CD14-positive monocyte (primary cell): Measurements from ENCODE around the gene BRF1. TPM values are rescaled to one million over a fixed set of nuclear protein-coding genes. Genes with fewer than 3 reads are reported as not detected.

ENCODE experiments used
- DNase-seq, 3 donors: peaks; one replicate each; pipeline ENCODE4 v3.0.0-alpha.2; 2011 to 2022
- H2AFZ ChIP-seq: 2 replicates; pipeline ENCODE4 v1.6.0; 2012; ENCODE audit warnings: mild to moderate bottlenecking, low read depth, low read length, inconsistent platforms; ENCODE audit not compliant: insufficient read depth, poor library complexity, severe bottlenecking
- H3K27ac ChIP-seq, 2 donors: 1 replicate in 1 of 2; 2 replicates in 1 of 2; pipeline ENCODE4 v1.5.1; 2012 to 2013; ENCODE audit warnings: low read length in 2 of 2, control low read depth in 1 of 2, inconsistent platforms in 1 of 2, low read depth in 1 of 2, mild to moderate bottlenecking in 1 of 2
- H3K27me3 ChIP-seq, 2 donors: one replicate each; pipeline versions ENCODE4 v1.6.0 to v1.6.1; 2011 to 2013; ENCODE audit warnings: low read length in 2 of 2; ENCODE audit not compliant: control insufficient read depth in 2 of 2, insufficient read depth in 2 of 2
- H3K36me3 ChIP-seq, 2 donors: replicated peaks in 1 of 2; 1 replicate in 1 of 2; 2 replicates in 1 of 2; pipeline versions ENCODE4 v1.5.1 to v1.6.1; 2012 to 2013; ENCODE audit warnings: low read length in 2 of 2, control low read depth in 1 of 2, inconsistent platforms in 1 of 2, mild to moderate bottlenecking in 1 of 2; ENCODE audit not compliant: insufficient read depth in 2 of 2, control insufficient read depth in 1 of 2
- H3K4me1 ChIP-seq, 2 donors: 1 replicate in 1 of 2; 2 replicates in 1 of 2; pipeline versions ENCODE4 v1.5.1 to v1.6.1; 2012 to 2013; ENCODE audit warnings: low read length in 2 of 2, control low read depth in 1 of 2, inconsistent platforms in 1 of 2, mild to moderate bottlenecking in 1 of 2, moderate library complexity in 1 of 2; ENCODE audit not compliant: insufficient read depth in 2 of 2, control insufficient read depth in 1 of 2
- H3K4me2 ChIP-seq: replicated peaks from 2 replicates; pipeline ENCODE3; 2012; ENCODE audit warnings: low read length, moderate library complexity, mild to moderate bottlenecking; ENCODE audit not compliant: poor library complexity, severe bottlenecking; ENCODE audit errors: extremely low read depth
- H3K4me3 ChIP-seq, 3 experiments: fragments of 200-600 bp in 1 of 3; sonication (generic) in 1 of 3; replicated peaks in 1 of 3; 1 replicate in 2 of 3; 2 replicates in 1 of 3; pipeline ENCODE4 v1.5.1; 2011 to 2013; ENCODE audit warnings: low read length in 3 of 3, mild to moderate bottlenecking in 3 of 3, control low read depth in 2 of 3, low read depth in 2 of 3, inconsistent platforms in 1 of 3, moderate library complexity in 1 of 3
- H3K79me2 ChIP-seq: 2 replicates; pipeline ENCODE4 v1.6.0; 2012; ENCODE audit warnings: mild to moderate bottlenecking, control low read depth, inconsistent platforms, low read length, moderate library complexity; ENCODE audit not compliant: insufficient read depth
- H3K9ac ChIP-seq: 2 replicates; pipeline ENCODE4 v1.6.0; 2017; ENCODE audit warnings: low read length, mild to moderate bottlenecking; ENCODE audit not compliant: insufficient read depth, poor library complexity, severe bottlenecking
- H3K9me3 ChIP-seq, 2 donors: replicated peaks in 1 of 2; 1 replicate in 1 of 2; 2 replicates in 1 of 2; pipeline versions ENCODE4 v1.5.1 to v1.6.1; 2012 to 2013; ENCODE audit warnings: low read length in 2 of 2, control low read depth in 1 of 2; ENCODE audit not compliant: control insufficient read depth in 1 of 2, insufficient read depth in 1 of 2
- H4K20me1 ChIP-seq: 2 replicates; pipeline ENCODE4 v1.6.0; 2012; ENCODE audit warnings: mild to moderate bottlenecking, low read length, control low read depth, moderate library complexity; ENCODE audit not compliant: insufficient read depth
- H3K27ac Mint-ChIP-seq, 7 donors: one replicate each; pipeline ENCODE4 v1.8.0; 2020; ENCODE audit warnings: mild to moderate bottlenecking in 7 of 7, mixed read lengths in 7 of 7, moderate library complexity in 6 of 7, inconsistent platforms in 2 of 7
- H3K27me3 Mint-ChIP-seq, 3 donors: one replicate each; pipeline ENCODE4 v1.8.0; 2021 to 2022; ENCODE audit warnings: low read depth in 3 of 3, mild to moderate bottlenecking in 3 of 3, mixed read lengths in 3 of 3, moderate library complexity in 3 of 3, inconsistent platforms in 1 of 3
- H3K36me3 Mint-ChIP-seq, 2 donors: one replicate each; pipeline ENCODE4 v1.8.0; 2020; ENCODE audit warnings: mixed read lengths in 2 of 2, inconsistent platforms in 1 of 2, mild to moderate bottlenecking in 1 of 2
- H3K4me1 Mint-ChIP-seq: one replicate; pipeline ENCODE4 v1.8.0; 2020; ENCODE audit warnings: mild to moderate bottlenecking, mixed read lengths
- H3K4me3 Mint-ChIP-seq, 2 donors: one replicate each; pipeline ENCODE4 v1.8.0; 2020; ENCODE audit warnings: mild to moderate bottlenecking in 2 of 2, mixed read lengths in 2 of 2, moderate library complexity in 1 of 2
- H3K9me3 Mint-ChIP-seq, 7 donors: one replicate each; pipeline ENCODE4 v1.8.0; 2020 to 2022; ENCODE audit warnings: mixed read lengths in 7 of 7, mild to moderate bottlenecking in 6 of 7, moderate library complexity in 6 of 7, inconsistent platforms in 2 of 7
- WGBS: methylation state at CpG from one replicate; pipeline ENCODE4 v1.1.5; 2013; ENCODE audit warnings: missing lambda C conversion rate; ENCODE audit not compliant: insufficient coverage; 5-methylcytosine and 5-hydroxymethylcytosine counted together
- intact Hi-C, 2 donors: fragments of 100-400 bp; cut with micrococcal nuclease; formaldehyde crosslinking; loops; one replicate each; pipeline versions ENCODE4 v1.15.0 to v1.15.1; 2023
- polyA plus RNA-seq, 3 donors: library from polyadenylated mRNA; depleted of rRNA in 1 of 3; unstranded in 2 of 3; stranded (reverse) in 1 of 3; fragments of 300-500 nt in 2 of 3; fragments of >200 nt in 1 of 3; fragmentation: Illumina TruSeq in 2 of 3; gene quantifications; 1 replicate in 2 of 3; 2 replicates in 1 of 3; pipeline ENCODE4 v1.2.3, GENCODE V29; 2012 to 2021
- TF ChIP-seq, protein P1 (sequence below): fragments of 200-600 bp; IDR thresholded peaks from one replicate; pipeline ENCODE4 v1.8.0; 2022; ENCODE audit warnings: antibody characterized with exemption, mild to moderate bottlenecking

The BRF1 gene
- polyA plus RNA-seq, 3 donors = 2.3 to 20.5 (median 2.5) TPM

DNA sequence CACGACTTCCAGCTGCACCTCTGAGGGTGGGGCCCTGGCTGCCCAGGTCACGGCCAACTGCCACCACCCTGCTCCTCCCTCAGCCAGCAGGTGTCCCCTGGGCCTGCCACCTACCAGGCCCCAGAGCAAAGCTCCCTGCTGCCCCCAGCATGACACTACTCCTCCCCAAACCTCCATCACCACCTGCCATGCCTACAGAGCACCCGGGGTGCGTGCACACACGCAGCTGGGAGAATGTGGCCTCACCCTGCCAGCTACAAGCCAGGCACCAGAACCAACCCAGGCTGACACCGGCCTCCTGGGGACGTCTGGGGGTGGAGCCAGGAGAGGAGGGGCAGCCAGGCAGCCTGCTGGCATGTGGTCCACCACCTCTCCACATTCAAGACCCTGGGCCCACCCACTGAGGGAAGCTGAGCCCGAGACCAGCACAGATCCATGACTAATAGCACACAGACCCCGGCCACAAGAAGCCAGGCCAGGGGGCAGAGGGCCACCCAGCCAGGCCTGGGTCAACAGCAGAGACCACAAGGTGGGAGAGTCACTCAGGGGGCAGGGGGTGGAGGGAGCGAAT is 135.6 kb downstream of the BRF1 start:
- Histone ChIP-seq H3K4me2 (no peak overlapping the region), H3K9ac (no peak overlapping the region), H3K27ac (no peak overlapping the region), H3K9me3 (no peaks in the 10 kb centered on the region), H3K27me3 (peaks cover 15 to 26% of the 10 kb centered on the region in 2 donors), H3K36me3 (no peaks in the 10 kb centered on the region), H3K79me2 (no peaks in the 10 kb centered on the region), H2AFZ (no peak overlapping the region), H3K4me1 (peaks cover 0 to 5% of the 10 kb centered on the region in 2 donors), H4K20me1 (no peaks in the 10 kb centered on the region), H3K4me3 (no peak overlapping the region)
- TF ChIP-seq, protein P1, sequence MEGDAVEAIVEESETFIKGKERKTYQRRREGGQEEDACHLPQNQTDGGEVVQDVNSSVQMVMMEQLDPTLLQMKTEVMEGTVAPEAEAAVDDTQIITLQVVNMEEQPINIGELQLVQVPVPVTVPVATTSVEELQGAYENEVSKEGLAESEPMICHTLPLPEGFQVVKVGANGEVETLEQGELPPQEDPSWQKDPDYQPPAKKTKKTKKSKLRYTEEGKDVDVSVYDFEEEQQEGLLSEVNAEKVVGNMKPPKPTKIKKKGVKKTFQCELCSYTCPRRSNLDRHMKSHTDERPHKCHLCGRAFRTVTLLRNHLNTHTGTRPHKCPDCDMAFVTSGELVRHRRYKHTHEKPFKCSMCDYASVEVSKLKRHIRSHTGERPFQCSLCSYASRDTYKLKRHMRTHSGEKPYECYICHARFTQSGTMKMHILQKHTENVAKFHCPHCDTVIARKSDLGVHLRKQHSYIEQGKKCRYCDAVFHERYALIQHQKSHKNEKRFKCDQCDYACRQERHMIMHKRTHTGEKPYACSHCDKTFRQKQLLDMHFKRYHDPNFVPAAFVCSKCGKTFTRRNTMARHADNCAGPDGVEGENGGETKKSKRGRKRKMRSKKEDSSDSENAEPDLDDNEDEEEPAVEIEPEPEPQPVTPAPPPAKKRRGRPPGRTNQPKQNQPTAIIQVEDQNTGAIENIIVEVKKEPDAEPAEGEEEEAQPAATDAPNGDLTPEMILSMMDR = no peak
- peaks cover 2% of the 10 kb centered on the region for H3K4me1 Mint-ChIP-seq
- H3K9me3 Mint-ChIP-seq = peaks cover 0 to 11% (median 4%) of the 10 kb centered on the region in 7 donors
- intact Hi-C loops = no loop called here
- H3K36me3 Mint-ChIP-seq = no peaks in the 10 kb centered on the region
- no peak for DNase-seq
- H3K4me3 Mint-ChIP-seq = no peak overlapping the region
- WGBS = 89% methylated on average over 6 of the region's 10 CpGs
- H3K27ac Mint-ChIP-seq = no peak overlapping the region
- H3K27me3 Mint-ChIP-seq = peaks cover 32 to 45% (median 36%) of the 10 kb centered on the region in 3 donors

DNA sequence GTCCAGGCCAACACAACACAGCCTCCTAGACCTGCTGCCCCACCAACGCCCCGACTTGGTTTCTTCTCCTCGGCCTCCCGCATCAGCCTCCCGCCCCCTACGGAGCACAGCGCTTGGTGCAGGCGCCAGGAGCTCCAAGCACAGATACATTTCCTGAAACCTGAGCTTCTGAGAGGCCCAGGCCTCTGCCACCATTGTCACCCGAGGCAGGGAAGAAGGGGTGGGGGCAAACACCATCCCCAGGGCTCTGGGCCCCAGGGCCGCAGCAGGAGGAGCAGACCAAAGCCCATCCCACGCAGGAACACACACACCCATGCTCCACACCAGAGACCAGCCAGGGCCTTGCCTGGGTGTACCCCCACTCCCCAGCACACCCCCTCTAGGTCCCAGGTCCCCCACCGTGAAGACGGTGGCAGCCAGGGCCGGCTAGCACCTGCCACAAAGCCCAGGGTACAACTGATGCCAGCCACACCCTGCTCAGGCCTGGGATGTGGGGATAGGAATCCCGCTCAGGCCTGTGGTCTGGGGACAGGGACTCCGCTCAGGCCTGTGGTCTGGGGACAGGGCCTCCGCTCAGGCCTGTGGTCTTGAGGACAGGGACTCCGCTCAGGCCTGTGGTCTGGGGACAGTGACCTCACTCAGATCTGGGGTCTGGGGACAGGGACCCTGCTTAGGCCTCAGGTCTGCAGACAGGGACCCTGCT is 137.6 kb downstream of the BRF1 start:
- TF ChIP-seq, protein P1 = no peak
- Mint-ChIP-seq H3K36me3 (no peaks in the 10 kb centered on the region), H3K27ac (no peak overlapping the region), H3K4me3 (no peak overlapping the region), H3K27me3 (peaks cover 19 to 32% (median 24%) of the 10 kb centered on the region in 3 donors), H3K4me1 (no peaks in the 10 kb centered on the region), H3K9me3 (peaks cover 0 to 6% (median 0%) of the 10 kb centered on the region in 7 donors)
- Histone ChIP-seq H3K9ac (no peak overlapping the region), H3K4me2 (no peak overlapping the region), H3K9me3 (no peaks in the 10 kb centered on the region), H3K27ac (no peak overlapping the region), H3K36me3 (no peaks in the 10 kb centered on the region), H3K79me2 (no peaks in the 10 kb centered on the region), H3K4me3 (no peak overlapping the region), H3K4me1 (peaks cover 0 to 5% of the 10 kb centered on the region in 2 donors), H3K27me3 (peaks cover 2 to 12% of the 10 kb centered on the region in 2 donors), H4K20me1 (no peaks in the 10 kb centered on the region), H2AFZ (no peak overlapping the region)
- WGBS = 80% methylated on average over 11 of the region's 18 CpGs
- intact Hi-C loops = no loop called here
- DNase-seq = no peak
